Chondrocyte (in vitro differentiated cells): Measurements from ENCODE around the gene BAX. TPM values are rescaled to one million over a fixed set of nuclear protein-coding genes. Genes with fewer than 3 reads are reported as not detected.

ENCODE experiments used
- DNase-seq: peaks from one replicate; pipeline ENCODE4 v3.0.0; 2021; ENCODE audit warnings: mixed read lengths, low spot score
- H3K27ac Mint-ChIP-seq: one replicate; pipeline ENCODE4 v1.8.0; 2021; ENCODE audit warnings: mild to moderate bottlenecking, moderate library complexity, mixed read lengths; ENCODE audit not compliant: unreplicated experiment
- H3K27me3 Mint-ChIP-seq: 2 replicates; pipeline ENCODE4 v1.8.0; 2021; ENCODE audit warnings: low read depth, mixed read lengths
- H3K36me3 Mint-ChIP-seq: 2 replicates; pipeline ENCODE4 v1.8.0; 2021; ENCODE audit warnings: low read depth, mixed read lengths
- H3K4me1 Mint-ChIP-seq: 2 replicates; pipeline ENCODE4 v1.8.0; 2021; ENCODE audit warnings: low read depth, mild to moderate bottlenecking, mixed read lengths
- H3K4me3 Mint-ChIP-seq: one replicate; pipeline ENCODE4 v1.8.0; 2021; ENCODE audit warnings: mild to moderate bottlenecking, moderate library complexity, mixed read lengths; ENCODE audit not compliant: unreplicated experiment
- H3K9me3 Mint-ChIP-seq: 2 replicates; pipeline ENCODE4 v1.8.0; 2021; ENCODE audit warnings: low read depth, mixed read lengths
- total RNA-seq: library from RNA; stranded (reverse); gene quantifications from 3 replicates; pipeline ENCODE4 v1.2.1, GENCODE V29; 2021
- TF ChIP-seq, protein P1 (sequence below): fragments of 200-600 bp; sonication (generic); IDR thresholded peaks from 2 replicates; pipeline ENCODE4 v1.5.0; 2021; ENCODE audit warnings: antibody characterized with exemption, mild to moderate bottlenecking, moderate library complexity

The BAX gene
- total RNA-seq, 1 donor from 2014 or later = 161 TPM

DNA sequence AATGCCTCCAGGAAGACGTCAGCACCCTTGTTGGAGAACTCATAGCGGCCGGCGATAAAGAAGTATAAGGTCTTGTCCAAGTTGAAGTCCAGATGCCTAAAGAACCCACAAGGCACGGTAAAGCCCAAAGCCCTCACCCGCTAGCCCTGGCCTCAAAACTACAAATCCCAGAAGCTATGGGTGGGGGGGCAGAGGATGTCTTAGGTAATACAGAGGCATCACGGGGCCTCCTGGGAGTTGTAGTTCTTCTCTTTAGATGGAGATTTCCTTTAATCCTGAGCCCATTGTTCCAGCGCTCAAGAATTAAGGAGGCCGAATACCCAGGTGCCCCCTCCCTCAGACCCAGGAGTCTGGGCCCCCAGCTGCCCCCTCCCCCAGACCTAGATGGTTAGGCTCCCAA, 27.6 kb downstream of the BAX start:
- Mint-ChIP-seq H3K36me3 (peaks cover 20% of the 10 kb centered on the region), H3K27me3 (no peaks in the 10 kb centered on the region), H3K4me1 (peaks cover 21% of the 10 kb centered on the region), H3K27ac (no peak overlapping the region), H3K9me3 (no peaks in the 10 kb centered on the region), H3K4me3 (no peak overlapping the region)
- no peak for DNase-seq
- TF ChIP-seq, protein P1, sequence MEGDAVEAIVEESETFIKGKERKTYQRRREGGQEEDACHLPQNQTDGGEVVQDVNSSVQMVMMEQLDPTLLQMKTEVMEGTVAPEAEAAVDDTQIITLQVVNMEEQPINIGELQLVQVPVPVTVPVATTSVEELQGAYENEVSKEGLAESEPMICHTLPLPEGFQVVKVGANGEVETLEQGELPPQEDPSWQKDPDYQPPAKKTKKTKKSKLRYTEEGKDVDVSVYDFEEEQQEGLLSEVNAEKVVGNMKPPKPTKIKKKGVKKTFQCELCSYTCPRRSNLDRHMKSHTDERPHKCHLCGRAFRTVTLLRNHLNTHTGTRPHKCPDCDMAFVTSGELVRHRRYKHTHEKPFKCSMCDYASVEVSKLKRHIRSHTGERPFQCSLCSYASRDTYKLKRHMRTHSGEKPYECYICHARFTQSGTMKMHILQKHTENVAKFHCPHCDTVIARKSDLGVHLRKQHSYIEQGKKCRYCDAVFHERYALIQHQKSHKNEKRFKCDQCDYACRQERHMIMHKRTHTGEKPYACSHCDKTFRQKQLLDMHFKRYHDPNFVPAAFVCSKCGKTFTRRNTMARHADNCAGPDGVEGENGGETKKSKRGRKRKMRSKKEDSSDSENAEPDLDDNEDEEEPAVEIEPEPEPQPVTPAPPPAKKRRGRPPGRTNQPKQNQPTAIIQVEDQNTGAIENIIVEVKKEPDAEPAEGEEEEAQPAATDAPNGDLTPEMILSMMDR = no peak

DNA sequence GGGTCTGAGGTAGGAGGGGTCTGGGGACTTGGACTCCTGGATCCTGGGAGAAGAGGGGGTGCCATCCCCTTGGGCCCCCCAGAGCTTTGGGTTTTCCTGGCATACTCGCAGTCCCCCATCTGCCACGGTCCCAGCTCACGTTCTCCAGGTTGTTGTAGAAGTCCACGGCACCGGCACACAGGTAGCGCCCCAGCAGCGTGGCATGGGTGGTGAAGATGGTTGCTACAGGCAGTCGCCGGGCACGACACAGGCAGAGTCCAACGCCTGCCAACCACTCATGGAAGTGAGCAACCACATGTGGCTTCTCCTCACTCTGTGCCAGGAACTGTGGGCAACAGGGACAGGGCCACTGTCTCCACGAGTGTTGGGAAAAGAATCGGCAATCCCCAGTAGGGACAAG, 31.0 kb downstream of the BAX start:
- H3K27ac Mint-ChIP-seq = no peak overlapping the region
- TF ChIP-seq, protein P1 = no peak
- no peaks in the 10 kb centered on the region for H3K27me3 Mint-ChIP-seq
- H3K4me1 Mint-ChIP-seq = peaks cover 7% of the 10 kb centered on the region
- peaks cover 24% of the 10 kb centered on the region for H3K36me3 Mint-ChIP-seq
- no peak for DNase-seq
- no peaks in the 10 kb centered on the region for H3K9me3 Mint-ChIP-seq
- H3K4me3 Mint-ChIP-seq = no peak overlapping the region

DNA sequence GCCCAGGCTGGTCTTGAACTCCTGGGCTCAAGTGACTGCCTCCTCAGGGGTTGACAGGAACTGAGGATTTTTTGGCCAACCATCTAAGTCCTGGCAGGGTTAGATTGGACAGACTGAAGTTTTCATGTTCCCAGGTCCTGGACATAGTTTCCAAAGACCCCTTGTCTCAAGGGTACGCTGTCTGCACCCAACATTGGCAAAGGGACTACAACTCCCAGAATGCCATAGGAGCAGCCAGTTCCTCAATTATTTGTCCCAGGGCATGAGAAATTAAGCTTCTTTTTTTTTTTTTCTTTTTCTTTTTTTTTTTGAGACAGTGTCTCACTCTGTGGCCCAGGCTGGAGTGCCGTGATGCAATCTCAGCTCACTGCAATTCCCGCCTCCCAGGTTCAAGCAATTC, 31.5 kb downstream of the BAX start:
- no peak for DNase-seq

DNA sequence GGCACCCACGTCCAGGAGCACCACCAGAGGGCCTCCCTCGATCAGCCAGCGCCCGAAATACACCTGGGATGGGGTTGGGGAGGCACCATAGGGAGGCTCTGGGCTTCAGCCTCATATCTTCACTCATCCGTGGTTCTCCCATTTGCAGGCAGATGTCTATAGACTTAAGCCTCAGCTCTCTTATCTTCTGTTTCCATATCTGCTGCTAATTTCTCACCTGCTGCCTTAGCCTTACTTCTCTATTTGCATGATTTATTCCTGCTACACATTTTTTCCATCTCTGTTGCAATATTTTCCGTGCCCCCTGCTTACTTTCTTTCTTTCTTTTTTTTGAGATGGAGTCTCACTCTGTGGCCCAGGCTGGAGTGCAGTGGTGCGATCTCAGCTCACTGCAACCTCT, 32.6 kb downstream of the BAX start:
- H3K4me3 Mint-ChIP-seq = no peak overlapping the region
- H3K36me3 Mint-ChIP-seq = peaks cover 19% of the 10 kb centered on the region
- H3K27ac Mint-ChIP-seq = no peak overlapping the region

More for the DNA sequence above, 31.5 kb downstream of the BAX start:
- H3K9me3 Mint-ChIP-seq = no peaks in the 10 kb centered on the region
- no peak overlapping the region for H3K27ac Mint-ChIP-seq
- H3K27me3 Mint-ChIP-seq = no peaks in the 10 kb centered on the region
- peaks cover 24% of the 10 kb centered on the region for H3K36me3 Mint-ChIP-seq
- TF ChIP-seq, protein P1 = no peak
- H3K4me1 Mint-ChIP-seq = peaks cover 12% of the 10 kb centered on the region
- no peak overlapping the region for H3K4me3 Mint-ChIP-seq

DNA sequence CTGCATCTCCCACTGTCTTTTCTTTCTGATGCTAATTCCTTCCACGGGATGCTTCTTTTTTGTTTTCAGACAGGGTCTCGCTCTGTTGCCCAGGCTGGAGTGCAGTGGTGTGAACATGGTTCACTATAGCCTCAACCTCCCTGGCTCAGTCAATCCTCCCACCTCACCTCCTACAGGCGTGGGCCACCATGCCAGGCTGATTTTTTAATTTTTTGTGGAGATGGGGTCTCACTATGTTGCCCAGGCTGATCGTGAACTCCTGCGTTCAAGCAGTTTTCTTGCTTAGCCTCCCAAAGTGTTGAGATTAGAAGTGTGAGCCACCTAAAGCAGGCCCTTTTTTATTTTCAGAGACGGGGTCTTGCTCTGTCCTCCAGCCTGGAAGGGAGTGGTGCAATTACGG, 33.6 kb downstream of the BAX start:
- H3K4me3 Mint-ChIP-seq = no peak overlapping the region
- H3K9me3 Mint-ChIP-seq = no peaks in the 10 kb centered on the region
- DNase-seq = no peak
- peaks cover 17% of the 10 kb centered on the region for H3K36me3 Mint-ChIP-seq
- no peaks in the 10 kb centered on the region for H3K27me3 Mint-ChIP-seq
- TF ChIP-seq, protein P1 = no peak
- H3K27ac Mint-ChIP-seq = no peak overlapping the region
- H3K4me1 Mint-ChIP-seq = peaks cover 22% of the 10 kb centered on the region

More for the DNA sequence above, 32.6 kb downstream of the BAX start:
- Mint-ChIP-seq H3K4me1 (peaks cover 22% of the 10 kb centered on the region), H3K9me3 (no peaks in the 10 kb centered on the region), H3K27me3 (no peaks in the 10 kb centered on the region)
- TF ChIP-seq, protein P1 = no peak
- no peak for DNase-seq
